Transverse colon (tissue), 4 donors: ENCODE results near the gene FBXO31. TPM values are rescaled to one million over a fixed set of nuclear protein-coding genes. Genes with fewer than 3 reads are reported as not detected.
A peak's percentile ranks its signal among the peaks of the same experiment; 100 is the strongest.

Experiments used
- DNase-seq: peaks from one replicate; pipeline ENCODE4 v3.0.0-alpha.2; 2019
- H3K27ac ChIP-seq, 4 donors: fragments of 200-600 bp; sonication (generic); 2 replicates each; pipeline ENCODE4 v1.5.1; 2016 to 2018; ENCODE audit warnings: inconsistent platforms in 4 of 4
- H3K27me3 ChIP-seq: fragments of 200-600 bp; sonication (generic); 2 replicates; pipeline ENCODE4 v1.5.1; 2017; ENCODE audit warnings: inconsistent platforms
- H3K36me3 ChIP-seq, 4 donors: fragments of 200-600 bp; sonication (generic); 2 replicates each; pipeline ENCODE4 v1.5.1; 2017 to 2019; ENCODE audit warnings: inconsistent platforms in 4 of 4
- H3K4me1 ChIP-seq, 4 donors: fragments of 200-600 bp; sonication (generic); 2 replicates each; pipeline ENCODE4 v1.5.1; 2017 to 2020; ENCODE audit warnings: inconsistent platforms in 4 of 4
- H3K4me3 ChIP-seq, 4 donors: fragments of 200-600 bp; sonication (generic); 1 replicate in 1 of 4; 2 replicates in 3 of 4; pipeline versions ENCODE4 v1.5.1 to v1.6.1; 2017 to 2019; ENCODE audit warnings: inconsistent platforms in 4 of 4
- H3K9me3 ChIP-seq, 2 donors: fragments of 200-600 bp; sonication (generic); 2 replicates each; pipeline ENCODE4 v1.5.1; 2017 to 2019; ENCODE audit warnings: inconsistent platforms in 2 of 2
- CTCF ChIP-seq, 5 experiments: fragments of 200-600 bp in 3 of 5; fragments of 450-650 bp in 2 of 5; sonication (generic) in 3 of 5; IDR thresholded peaks; 1 replicate in 2 of 5; 2 replicates in 3 of 5; pipeline ENCODE4 v1.5.1; 2016 to 2017; ENCODE audit warnings: antibody characterized with exemption in 5 of 5, inconsistent platforms in 3 of 5, mild to moderate bottlenecking in 2 of 5, moderate library complexity in 1 of 5
- EP300 ChIP-seq: sonication (generic); formaldehyde crosslinking; IDR thresholded peaks from one replicate; pipeline ENCODE4 v1.6.1; 2017; ENCODE audit warnings: antibody characterized with exemption, low read depth
- POLR2A ChIP-seq: fragments of 450-650 bp; IDR thresholded peaks from one replicate; pipeline ENCODE4 v1.6.1; 2016; ENCODE audit warnings: antibody characterized with exemption, mild to moderate bottlenecking, moderate library complexity
- POLR2AphosphoS5 ChIP-seq, 3 donors: sonication (generic); formaldehyde crosslinking; IDR thresholded peaks; one replicate each; pipeline ENCODE4 v1.6.1; 2016; ENCODE audit warnings: antibody characterized with exemption in 3 of 3
- WGBS, 2 donors: methylation state at CpG; one replicate each; pipeline ENCODE4 v1.1.5; 2018; ENCODE audit warnings: low coverage in 1 of 2; 5-methylcytosine and 5-hydroxymethylcytosine counted together
- in situ Hi-C, 4 donors: fragments of 200-750 bp; cut with MboI; loops; one replicate each; pipeline versions ENCODE4 v1.15.0 to v1.15.1; 2017; ENCODE audit warnings: low sequenced_read_pairs in 3 of 4, low pct_ligation_motif_present in 1 of 4, low pct_unique_long_range_greater_than_20kb in 1 of 4
- intact Hi-C: fragments of 100-400 bp; cut with DNase I; formaldehyde crosslinking; loops from one replicate; pipeline ENCODE4 v1.15.1; 2023; ENCODE audit warnings: low total_unique reads
- total RNA-seq, 4 donors: library from RNA; depleted of rRNA; stranded (reverse); fragments of >200 nt; gene quantifications; one replicate each; pipeline ENCODE4 v1.1.0, GENCODE V29; 2016

FBXO31 gene
- total RNA-seq, 4 donors from 2014 or later: 83.6 to 403 (median 224) TPM

- H3K9me3 ChIP-seq: no peaks in the 10 kb centered on the region
- no peaks in the 10 kb centered on the region for H3K27me3 ChIP-seq
- H3K36me3 ChIP-seq: peaks cover 0 to 12% (median 3%) of the 10 kb centered on the region in 4 donors
- WGBS, 2 donors: 78 to 81% methylated on average over 5 to 11 of the region's 11 CpGs
- intact Hi-C loops: loop anchor here (10.0 kb wide), 1 partner anchor 49 kb away; no protein-coding TSS in a partner anchor
- peaks cover 0 to 6% (median 3%) of the 10 kb centered on the region in 4 donors for H3K4me1 ChIP-seq
- in situ Hi-C loops: loop anchor here in 1 of 4 donors (10.0 kb wide), 1 partner anchor 69 kb away; the partner anchor contains the start of gene MAP1LC3B
- TF ChIP-seq EP300: no peak
- TF ChIP-seq CTCF (IDR thresholded peaks at IDR 0.05): no peak
- no peak for TF ChIP-seq POLR2A
- no peak for TF ChIP-seq POLR2AphosphoS5 (IDR thresholded peaks at IDR 0.05)
- DNase-seq: no peak
- H3K27ac ChIP-seq: no peak overlapping the region
- no peak overlapping the region for H3K4me3 ChIP-seq
Measured at GRCh38 chr16:87326151-87326571, 57.4 kb downstream of the FBXO31 start.

GRCh38 chr16:87325423-87325858 is 58.1 kb downstream of the FBXO31 start:
- intact Hi-C loops: loop anchor here (10.0 kb wide), 1 partner anchor 49 kb away; no protein-coding TSS in a partner anchor
- peak overlapping the region in 1 of 4 donors; percentile 10 for H3K27ac ChIP-seq
- 67 to 78% methylated on average over 3 to 15 of the region's 15 CpGs for WGBS, 2 donors

GRCh38 chr16:87324411-87325275 is 58.9 kb downstream of the FBXO31 start:
- WGBS, 2 donors: 60% methylated on average over 28 of the region's 28 CpGs; no CpG with 5 or more reads in 1 of the 2 donors
- H3K4me3 ChIP-seq: no peak overlapping the region
- H3K27me3 ChIP-seq: no peaks in the 10 kb centered on the region
- DNase-seq: peak; percentile 30
- H3K36me3 ChIP-seq: no peaks in the 10 kb centered on the region
- in situ Hi-C loops (loop anchor here in 3 of 4 donors (5.0 to 25.0 kb wide), 3 partner anchors 53 to 313 kb away; partner anchors contain the start of gene MAP1LC3B (in 1 of the 3)), intact Hi-C loops (loop anchor here (10.0 kb wide), 1 partner anchor 50 kb away; no protein-coding TSS in a partner anchor)
- H3K4me1 ChIP-seq: peaks cover 0 to 6% (median 3%) of the 10 kb centered on the region in 4 donors
- peak; percentile 68 to 82 (median 80) for TF ChIP-seq CTCF (IDR thresholded peaks at IDR 0.05)
- no peak for TF ChIP-seq POLR2A
- no peaks in the 10 kb centered on the region for H3K9me3 ChIP-seq
- H3K27ac ChIP-seq: peak overlapping the region in 1 of 4 donors; percentile 10

More at GRCh38 chr16:87325423-87325858, 58.1 kb downstream of the FBXO31 start:
- DNase-seq: no peak
- Histone ChIP-seq H3K36me3 (peaks cover 0 to 6% (median 0%) of the 10 kb centered on the region in 4 donors), H3K4me3 (no peak overlapping the region), H3K9me3 (no peaks in the 10 kb centered on the region), H3K27me3 (no peaks in the 10 kb centered on the region), H3K4me1 (peaks cover 0 to 6% (median 3%) of the 10 kb centered on the region in 4 donors)
- in situ Hi-C loops: loop anchor here in 1 of 4 donors (10.0 kb wide), 1 partner anchor 69 kb away; the partner anchor contains the start of gene MAP1LC3B
- no peak for TF ChIP-seq POLR2A
- no peak for TF ChIP-seq CTCF (IDR thresholded peaks at IDR 0.05)
- no peak for TF ChIP-seq EP300
- TF ChIP-seq POLR2AphosphoS5 (IDR thresholded peaks at IDR 0.05): no peak
